Germinal center (tissue), 1 donor: ENCODE data around the gene SLC15A3.

ENCODE experiments used
- DNase-seq: peaks from one replicate; pipeline ENCODE4 v3.0.0; 2012; ENCODE audit warnings: mixed read lengths, low spot score

The SLC15A3 gene

GRCh38 chr11:60951904-60952741, at the start of gene SLC15A3:
Gene SLC15A3, minus strand, starts transcription at chr11:60952176. Its CDS starts 625 bp downstream, at chr11:60951551.
- DNase-seq, result peak; percentile 86

GRCh38 chr11:61000426-61000825, 48.5 kb upstream of the SLC15A3 start:
- DNase-seq, result no peak

- no peak for DNase-seq
Measured at GRCh38 chr11:60996381-60997138, 44.6 kb upstream of the SLC15A3 start.

GRCh38 chr11:60995798-60996197, 43.8 kb upstream of the SLC15A3 start:
- DNase-seq, result no peak

GRCh38 chr11:60994541-60995080, 42.6 kb upstream of the SLC15A3 start:
- DNase-seq, result no peak

- no peak for DNase-seq
Measured at GRCh38 chr11:60993615-60994014, 41.6 kb upstream of the SLC15A3 start.

- no peak for DNase-seq
Measured at GRCh38 chr11:60992842-60993409, 41.0 kb upstream of the SLC15A3 start.

- no peak for DNase-seq
Measured at GRCh38 chr11:60991457-60991856, 39.5 kb upstream of the SLC15A3 start.

- DNase-seq, result no peak
Measured at GRCh38 chr11:60989093-60989650, 37.2 kb upstream of the SLC15A3 start.

- no peak for DNase-seq
Measured at GRCh38 chr11:60988658-60989057, 36.7 kb upstream of the SLC15A3 start.

- no peak for DNase-seq
Measured at GRCh38 chr11:60987577-60988277, 35.8 kb upstream of the SLC15A3 start.

GRCh38 chr11:60985991-60986915, 34.3 kb upstream of the SLC15A3 start:
- DNase-seq, result no peak

- DNase-seq, result no peak
Measured at GRCh38 chr11:60985501-60985900, 33.5 kb upstream of the SLC15A3 start.

- DNase-seq, result no peak
Measured at GRCh38 chr11:60984636-60985035, 32.7 kb upstream of the SLC15A3 start.

GRCh38 chr11:60984149-60984548, 32.2 kb upstream of the SLC15A3 start:
- DNase-seq, result no peak

- DNase-seq, result no peak
Measured at GRCh38 chr11:60982184-60982583, 30.2 kb upstream of the SLC15A3 start.

GRCh38 chr11:60981515-60981914, 29.5 kb upstream of the SLC15A3 start:
- no peak for DNase-seq

- DNase-seq, result no peak
Measured at GRCh38 chr11:60978546-60979380, 26.8 kb upstream of the SLC15A3 start.

GRCh38 chr11:60977836-60978235, 25.9 kb upstream of the SLC15A3 start:
- DNase-seq, result no peak

GRCh38 chr11:60977224-60977623, 25.2 kb upstream of the SLC15A3 start:
- DNase-seq, result no peak
